Activated CD8-positive, alpha-beta memory T cell treated with anti-CD3 and anti-CD28 coated beads for 36 hours (primary cell): ENCODE measurements around the gene IST1. TPM values are rescaled to one million over a fixed set of nuclear protein-coding genes. Genes with fewer than 3 reads are reported as not detected.
"Not testable (repeated sequence)": the region's sequence is repeated elsewhere in the genome, so short reads cannot be mapped to it uniquely, and the experiment has no call there.

Experiments
- CTCF ChIA-PET: fragments of 350-600 bp; sonication (Branson Sonifier 250); formaldehyde crosslinking; loops from one replicate; lab custom pipeline; 2021; ENCODE audit warnings: antibody characterized with exemption; lab: Charles Lee
- POLR2A ChIA-PET: fragments of 350-600 bp; sonication (Branson Sonifier 250); formaldehyde crosslinking; loops from one replicate; lab custom pipeline; 2021; ENCODE audit warnings: antibody characterized with exemption; lab: Charles Lee
- total RNA-seq, 2 experiments: library from RNA; stranded (reverse); gene quantifications; one replicate each; pipeline ENCODE4 v1.2.3, GENCODE V29; 2021

The IST1 gene
- 100 to 1,000 TPM; 152 to 153 TPM for total RNA-seq

DNA sequence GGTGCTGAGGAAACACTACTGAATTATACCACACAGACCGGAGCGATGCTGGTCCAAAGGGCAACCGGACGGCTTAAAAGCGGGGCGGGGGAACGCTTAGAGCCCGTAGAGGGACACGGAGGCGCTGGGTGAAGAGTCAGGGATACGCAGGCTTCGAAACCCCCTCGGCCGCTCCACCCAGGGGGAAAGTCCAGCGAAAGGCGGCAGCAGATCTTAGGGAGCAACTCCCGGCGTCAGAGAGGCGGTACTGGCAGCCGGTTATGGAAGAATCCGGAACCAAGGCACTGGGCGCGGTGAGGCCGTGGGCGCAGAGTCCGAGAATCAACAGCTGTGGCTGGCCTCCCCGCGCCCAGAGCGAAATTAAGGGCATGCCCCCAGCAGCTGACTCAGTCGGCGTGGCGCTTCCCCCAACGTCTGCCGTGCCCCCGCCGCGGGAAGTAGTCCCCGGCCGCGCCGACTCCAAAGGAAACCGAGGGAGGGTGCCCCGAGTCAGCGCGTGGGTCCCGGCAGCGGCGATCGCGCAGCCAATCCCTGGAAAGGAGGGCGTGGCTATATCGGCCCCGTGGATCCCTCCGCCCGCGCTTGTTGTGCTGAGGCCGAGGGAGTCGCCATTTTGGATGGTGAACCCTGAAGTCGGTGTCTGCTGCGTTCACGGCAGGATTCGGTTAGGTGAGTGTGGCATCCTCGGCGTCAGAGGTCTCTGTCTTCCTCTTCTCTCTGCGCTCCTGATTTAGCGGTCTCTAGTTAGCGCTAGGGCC lies at the start of gene IST1:
Gene IST1 (plus strand): TSS at position 611 of the 758 bp plus-strand sequence. CDS start 20,110 bp downstream, outside the sequence.
- ChIA-PET CTCF (interaction anchor here (1.4 to 4.9 kb wide), 3 partner anchors 11 to 87 kb away, joined by 4 to 39 read pairs (median 4); partner anchors contain the start of genes AP1G1 and ZNF821), POLR2A (interaction anchor here (0.6 to 2.9 kb wide), 5 partner anchors 10 to 86 kb away, joined by 3 to 15 read pairs (median 9); partner anchors contain the start of gene AP1G1)

DNA sequence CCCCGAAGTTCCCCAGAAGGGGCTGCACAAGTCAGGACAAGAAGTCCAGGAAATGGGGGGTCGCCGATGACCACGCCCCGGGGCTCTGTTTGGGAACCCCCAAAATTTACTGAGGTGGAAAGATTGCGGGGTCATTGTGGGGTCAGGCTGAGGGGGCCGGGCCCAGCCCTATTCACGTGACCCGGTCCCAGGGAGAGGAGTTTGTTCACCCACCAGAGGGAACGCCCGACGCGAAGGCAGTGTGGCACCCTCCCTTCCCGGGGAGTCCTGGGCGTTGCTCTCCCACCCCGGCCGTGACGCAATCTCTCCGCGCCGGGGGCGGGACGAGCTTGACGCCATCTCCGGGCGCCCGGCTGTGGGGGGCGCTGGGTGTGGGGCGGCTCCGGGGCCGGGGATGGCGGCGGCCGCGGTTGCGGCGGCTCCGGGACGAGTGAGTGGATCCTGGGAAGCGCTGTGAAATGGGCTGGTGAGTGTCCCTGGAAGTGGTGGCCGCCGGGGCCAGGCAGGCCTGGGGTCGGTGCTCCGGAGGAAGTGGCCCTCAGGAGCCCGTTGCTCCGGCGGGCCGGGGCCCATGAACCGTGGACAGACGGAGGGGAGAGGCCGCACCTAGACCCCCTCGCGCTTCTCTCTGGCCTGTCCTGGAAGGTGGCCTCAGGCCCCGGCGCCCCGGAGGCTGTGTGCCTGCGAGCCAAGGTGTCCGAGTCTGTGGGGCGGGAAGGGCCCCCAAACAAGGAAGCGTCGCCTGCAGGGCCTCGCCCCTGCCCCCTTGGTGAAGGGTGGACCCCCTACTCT lies 49.5 kb upstream of the IST1 start, which contains the start of gene ATXN1L:
Gene ATXN1L (plus strand): TSS at position 338 of the 792 bp plus-strand sequence. CDS start 3,765 bp downstream, outside the sequence.
- ChIA-PET CTCF (interaction anchor here (0.8 to 2.5 kb wide), 2 partner anchors 11 to 37 kb away, joined by 3 to 9 read pairs; no protein-coding TSS in a partner anchor), POLR2A (interaction anchor here (0.5 to 1.6 kb wide), 4 partner anchors 10 to 40 kb away, joined by 3 to 6 read pairs (median 4); no protein-coding TSS in a partner anchor)

DNA sequence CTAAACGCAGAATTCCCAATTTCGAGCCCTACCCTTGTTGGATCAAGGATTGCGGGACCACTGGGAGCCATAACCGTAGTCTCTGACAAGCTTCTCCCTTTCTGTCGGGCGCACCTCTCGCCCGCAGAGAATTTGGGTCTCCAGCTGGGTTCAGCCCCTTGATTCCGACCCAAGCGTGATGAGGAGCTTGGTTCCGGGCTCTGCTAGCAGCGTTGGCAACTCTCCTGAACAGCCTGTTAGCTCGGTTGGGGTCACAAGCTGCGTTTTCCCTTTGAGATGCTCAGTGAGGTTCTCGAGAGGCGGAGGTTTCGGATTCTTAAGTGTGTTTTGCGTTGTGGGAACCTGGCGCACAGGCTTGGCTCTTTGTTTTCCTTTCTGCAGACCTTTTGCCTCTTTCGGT lies 48.9 kb upstream of the IST1 start:
- ChIA-PET POLR2A (interaction anchor here (1.0 to 1.6 kb wide), 4 partner anchors 9 to 41 kb away, joined by 3 to 5 read pairs (median 4); partner anchors contain the start of gene AP1G1), CTCF (interaction anchor here (2.5 kb wide), 1 partner anchor 36 kb away, joined by 9 read pairs; no protein-coding TSS in a partner anchor)

DNA sequence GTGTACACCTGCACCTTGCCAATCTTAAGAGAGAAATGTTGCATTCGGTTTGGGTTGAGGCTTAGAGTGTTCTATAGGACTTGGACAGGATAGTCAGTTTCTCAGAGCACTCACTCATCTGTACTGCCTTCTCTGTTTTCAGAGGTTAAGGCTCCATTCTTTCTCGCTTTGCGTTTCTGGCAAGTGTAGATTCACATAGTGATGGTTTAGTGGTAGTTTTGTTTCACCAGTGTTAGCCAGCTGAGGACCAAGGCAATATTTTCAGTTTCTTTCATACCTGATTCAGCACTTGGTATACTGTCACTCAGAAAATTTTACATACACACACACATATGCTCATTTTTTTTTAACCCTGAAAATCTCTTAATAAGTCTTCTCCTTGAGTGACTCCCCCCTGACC lies 48.2 kb upstream of the IST1 start:
- CTCF ChIA-PET = interaction anchor here (2.5 kb wide), 1 partner anchor 36 kb away, joined by 9 read pairs; no protein-coding TSS in a partner anchor
- POLR2A ChIA-PET = interaction anchor here (1.0 to 1.6 kb wide), 3 partner anchors 8 to 39 kb away, joined by 3 to 5 read pairs (median 4); partner anchors contain the start of gene AP1G1

DNA sequence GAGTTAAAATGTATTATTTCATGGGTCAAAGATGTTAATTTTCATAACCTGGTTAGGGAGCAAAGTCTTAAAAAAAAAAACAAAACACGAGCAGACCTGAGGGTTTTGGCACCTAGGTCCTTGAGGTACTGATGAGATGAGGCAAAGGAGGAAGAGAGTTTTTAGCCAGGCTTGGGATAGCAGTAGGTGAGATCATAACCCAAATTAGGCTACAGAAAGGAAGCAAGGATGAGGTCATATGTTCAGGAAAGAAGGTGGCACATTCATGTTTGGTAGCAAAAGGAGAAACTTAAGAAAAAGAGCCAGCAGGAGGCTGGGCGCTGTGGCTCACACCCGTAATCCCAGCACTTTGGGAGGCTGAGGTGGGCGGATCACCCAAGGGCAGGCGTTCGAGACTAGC lies 46.7 kb upstream of the IST1 start:
- CTCF ChIA-PET = no interaction called here
- POLR2A ChIA-PET = interaction anchor here (0.5 to 0.9 kb wide), 2 partner anchors 9 to 68 kb away, joined by 3 read pairs; no protein-coding TSS in a partner anchor

DNA sequence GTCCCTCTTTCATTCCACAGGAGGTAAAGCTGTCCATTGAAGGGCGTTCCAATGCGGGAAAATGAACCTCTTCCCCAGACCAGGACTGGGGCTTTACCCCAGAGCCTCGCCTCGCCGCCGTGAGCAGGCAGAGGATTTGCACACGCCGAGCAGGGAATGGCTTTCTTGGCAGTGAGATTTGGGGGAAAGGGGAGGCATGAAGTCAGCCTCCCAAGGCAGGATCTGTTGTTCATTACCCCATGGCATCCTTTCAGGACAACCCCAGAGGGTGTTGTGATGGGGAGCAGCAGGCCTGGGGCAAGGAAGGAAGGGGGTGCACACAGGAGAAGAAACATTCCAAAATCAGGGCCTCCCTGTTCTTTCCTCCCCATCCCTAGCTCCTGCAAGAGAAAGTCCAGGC lies 43.6 kb upstream of the IST1 start:
- POLR2A ChIA-PET = no interaction called here

DNA sequence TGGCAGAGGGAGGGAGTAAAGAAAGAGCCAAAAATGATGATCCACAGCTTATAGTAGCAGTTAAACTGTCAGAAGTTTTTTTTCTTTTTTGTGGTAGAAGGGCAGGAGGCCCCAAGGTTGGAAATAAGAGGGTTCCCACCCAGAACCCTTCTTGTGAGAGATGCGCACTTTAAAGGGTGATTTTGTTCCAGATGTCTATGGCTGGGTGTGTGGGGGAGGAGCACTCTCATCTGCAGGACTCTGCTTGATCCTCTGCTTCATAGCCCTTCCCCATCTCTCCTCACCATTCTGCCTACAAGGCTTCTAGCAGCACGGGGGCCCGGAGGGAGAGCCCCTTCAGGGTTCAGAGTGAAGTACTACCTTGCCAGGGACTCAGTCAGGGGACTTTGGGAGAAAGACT lies 43.2 kb upstream of the IST1 start:
- CTCF ChIA-PET = interaction anchor here (0.6 kb wide), 1 partner anchor 89 kb away, joined by 3 read pairs; no protein-coding TSS in a partner anchor
- POLR2A ChIA-PET = no interaction called here

More for the DNA sequence above, 43.6 kb upstream of the IST1 start:
- CTCF ChIA-PET = no interaction called here

DNA sequence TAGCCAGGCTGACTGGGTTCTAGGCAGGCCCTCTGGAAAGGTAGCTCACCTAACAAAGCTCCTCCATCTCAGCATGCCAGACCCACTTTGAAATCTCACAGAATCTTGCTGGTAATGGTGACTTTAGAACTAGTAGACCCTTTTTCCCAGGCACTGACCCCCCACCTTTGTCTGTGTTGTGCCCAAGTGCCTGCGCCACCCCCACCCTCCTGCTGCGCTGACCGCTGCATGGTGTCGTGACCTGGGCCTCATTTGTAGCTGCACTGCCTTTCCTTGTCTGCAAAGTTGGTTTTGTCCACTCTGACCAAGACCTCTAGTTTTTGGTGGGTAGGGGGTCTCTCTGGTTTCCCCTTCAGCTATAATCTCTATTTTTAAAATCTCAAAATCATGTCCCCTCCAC lies 42.8 kb upstream of the IST1 start:
- CTCF ChIA-PET = interaction anchor here (0.6 to 1.0 kb wide), 2 partner anchors 56 to 90 kb away, joined by 3 to 5 read pairs; no protein-coding TSS in a partner anchor
- POLR2A ChIA-PET = no interaction called here

DNA sequence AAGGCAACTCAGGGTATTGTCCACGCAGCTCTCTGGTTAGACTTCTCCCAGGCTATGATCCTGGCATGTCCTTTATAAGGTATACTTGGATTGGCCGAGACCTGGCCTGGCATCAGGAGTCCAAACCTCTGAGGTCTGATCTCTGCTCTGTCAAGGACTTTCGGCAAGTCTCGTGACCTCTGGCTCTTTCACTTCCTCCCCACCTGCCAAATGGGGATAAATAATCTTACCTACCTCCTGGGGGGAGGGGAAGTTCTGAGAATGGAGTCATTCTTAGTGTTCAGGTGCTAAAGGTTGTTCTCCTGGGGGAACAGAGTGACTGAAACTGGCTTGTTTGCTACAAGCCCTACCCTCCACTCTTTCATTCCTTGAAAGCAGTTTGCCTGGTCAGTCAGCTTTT lies 41.9 kb upstream of the IST1 start:
- POLR2A ChIA-PET = no interaction called here
- CTCF ChIA-PET = interaction anchor here (1.0 to 1.4 kb wide), 3 partner anchors 9 to 57 kb away, joined by 3 to 5 read pairs (median 4); no protein-coding TSS in a partner anchor

DNA sequence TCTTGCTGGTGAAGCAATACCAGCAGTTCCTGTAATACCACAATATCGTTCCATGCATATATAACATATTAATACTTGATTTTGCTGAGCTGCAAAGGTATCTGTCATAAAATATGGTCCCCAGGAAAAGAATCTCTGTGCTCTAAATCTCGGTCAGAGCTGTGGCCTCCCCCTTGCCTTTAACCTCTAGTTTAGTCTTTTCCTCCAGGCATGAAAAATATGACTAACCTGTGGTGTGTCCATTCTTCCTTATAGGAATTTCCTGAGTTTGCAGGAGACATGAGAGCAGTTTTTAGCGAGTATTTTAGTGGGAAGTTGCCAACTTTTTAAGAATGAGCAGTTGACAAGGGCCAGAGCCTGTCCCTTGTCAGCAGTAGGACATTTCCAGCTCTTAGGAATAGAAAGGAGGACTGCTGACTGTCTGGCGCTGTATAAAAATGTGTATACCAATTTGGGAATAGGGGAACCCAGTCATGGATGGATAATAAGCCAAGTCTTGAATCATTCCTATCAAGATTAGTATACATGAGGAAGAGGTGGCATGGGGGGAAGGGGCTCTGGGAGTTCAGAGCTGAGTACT lies 40.9 kb upstream of the IST1 start:
- CTCF ChIA-PET = interaction anchor here (1.3 to 1.4 kb wide), 2 partner anchors 10 to 28 kb away, joined by 3 to 4 read pairs; no protein-coding TSS in a partner anchor

DNA sequence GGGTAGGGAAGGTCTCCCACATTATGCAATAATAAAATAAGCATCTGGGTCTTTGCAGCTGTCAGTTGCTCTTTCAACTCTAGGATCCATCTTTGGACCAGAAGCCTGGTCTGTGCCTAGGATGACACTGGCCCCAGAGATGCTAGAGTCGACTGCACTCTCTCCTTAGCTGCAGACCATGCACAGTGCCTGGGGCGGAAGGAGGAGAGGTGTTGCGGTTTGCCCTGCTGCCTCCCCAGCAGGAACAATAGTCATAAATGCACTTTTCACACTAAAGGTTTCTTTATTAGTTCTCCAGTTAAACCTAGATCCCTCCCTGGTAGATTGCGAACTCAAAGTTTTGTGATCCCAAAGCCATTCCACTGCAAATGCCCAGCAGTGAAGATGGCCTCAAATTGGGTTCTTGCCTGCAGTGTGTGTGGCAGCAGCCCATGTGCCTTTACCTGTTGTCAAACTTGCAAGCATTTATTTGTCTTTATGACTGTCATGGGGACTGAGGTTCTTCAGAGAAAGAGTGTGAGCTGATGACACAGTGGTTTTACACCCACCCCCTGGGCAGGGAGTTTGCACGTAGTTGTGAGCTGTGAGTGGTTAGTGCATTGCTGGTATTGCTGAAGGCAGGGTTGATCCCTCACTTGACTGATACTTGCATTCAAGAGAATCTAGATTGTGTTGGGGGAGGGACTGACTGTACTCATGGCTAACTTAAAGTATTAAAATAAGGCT lies 39.2 kb upstream of the IST1 start:
- ChIA-PET POLR2A (interaction anchor here (0.5 to 1.2 kb wide), 3 partner anchors 10 to 48 kb away, joined by 3 to 4 read pairs (median 3); partner anchors contain the start of genes AP1G1 and ATXN1L), CTCF (interaction anchor here (4.5 kb wide), 1 partner anchor 26 kb away, joined by 22 read pairs; the partner anchor contains the start of gene ZNF821)

More for the DNA sequence above, 40.9 kb upstream of the IST1 start:
- POLR2A ChIA-PET = interaction anchor here (0.8 kb wide), 1 partner anchor 29 kb away, joined by 3 read pairs; the partner anchor contains the start of gene ZNF821

DNA sequence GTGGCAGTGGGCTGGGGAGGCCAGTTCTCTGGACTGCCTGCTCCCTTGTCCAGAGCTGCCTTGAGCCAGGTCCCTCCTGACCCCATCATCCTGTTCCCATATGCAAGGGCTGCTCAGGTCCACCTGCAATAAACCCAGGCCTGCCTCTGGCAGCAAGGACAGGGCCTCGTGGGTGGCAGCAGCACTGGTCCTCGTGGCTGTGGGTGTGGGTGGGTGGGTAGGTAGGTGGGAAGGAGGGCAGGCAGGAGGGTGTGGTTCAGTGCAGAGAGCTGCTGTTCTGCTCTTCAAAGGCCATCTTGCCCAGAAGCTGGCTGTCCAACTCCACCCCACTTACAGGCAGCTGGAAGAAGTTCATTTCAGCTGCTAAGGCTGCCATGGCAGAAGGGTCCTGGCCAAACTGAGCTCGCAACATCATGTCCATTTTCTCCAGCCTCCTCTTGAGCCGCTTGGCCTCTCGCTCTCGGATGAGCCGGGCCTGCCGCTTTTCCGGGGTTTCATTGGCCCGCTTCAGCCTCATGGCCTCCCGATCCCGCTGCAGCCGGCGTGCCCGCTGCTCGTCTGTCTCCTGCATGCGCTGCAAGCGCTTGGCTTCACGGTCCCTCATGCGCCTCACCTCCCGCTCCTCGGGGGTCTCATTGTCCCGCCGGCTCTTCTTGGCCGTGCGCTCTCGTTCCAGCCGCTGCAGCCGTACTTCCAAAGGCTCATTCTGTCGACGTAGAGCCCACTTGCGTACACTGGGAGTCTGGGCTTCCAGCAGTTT lies 35.4 kb upstream of the IST1 start:
- ChIA-PET POLR2A (no interaction called here), CTCF (interaction anchor here (4.5 kb wide), 1 partner anchor 23 kb away, joined by 22 read pairs; the partner anchor contains the start of gene ZNF821)

DNA sequence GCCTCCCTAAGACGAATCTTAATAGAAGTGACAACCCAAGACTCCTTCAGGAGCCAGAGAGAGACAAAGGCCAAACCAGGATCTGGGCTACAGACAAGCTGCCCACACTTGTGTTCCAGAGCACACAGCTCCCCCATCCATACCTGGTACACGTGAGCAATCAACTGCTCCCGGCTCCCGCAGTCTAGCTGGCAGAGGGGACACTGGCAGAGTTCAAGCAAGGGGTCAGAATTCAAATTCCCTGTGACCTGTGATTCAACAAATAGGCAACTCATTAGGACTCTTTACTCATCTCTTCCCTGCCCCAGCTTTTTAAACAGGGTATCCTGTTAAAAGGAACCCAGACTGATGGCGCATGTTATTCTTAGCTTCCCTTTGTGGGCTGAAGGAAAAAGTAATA lies 31.3 kb upstream of the IST1 start:
- POLR2A ChIA-PET = interaction anchor here (0.6 kb wide), 1 partner anchor 36 kb away, joined by 3 read pairs; no protein-coding TSS in a partner anchor
- CTCF ChIA-PET = no interaction called here

DNA sequence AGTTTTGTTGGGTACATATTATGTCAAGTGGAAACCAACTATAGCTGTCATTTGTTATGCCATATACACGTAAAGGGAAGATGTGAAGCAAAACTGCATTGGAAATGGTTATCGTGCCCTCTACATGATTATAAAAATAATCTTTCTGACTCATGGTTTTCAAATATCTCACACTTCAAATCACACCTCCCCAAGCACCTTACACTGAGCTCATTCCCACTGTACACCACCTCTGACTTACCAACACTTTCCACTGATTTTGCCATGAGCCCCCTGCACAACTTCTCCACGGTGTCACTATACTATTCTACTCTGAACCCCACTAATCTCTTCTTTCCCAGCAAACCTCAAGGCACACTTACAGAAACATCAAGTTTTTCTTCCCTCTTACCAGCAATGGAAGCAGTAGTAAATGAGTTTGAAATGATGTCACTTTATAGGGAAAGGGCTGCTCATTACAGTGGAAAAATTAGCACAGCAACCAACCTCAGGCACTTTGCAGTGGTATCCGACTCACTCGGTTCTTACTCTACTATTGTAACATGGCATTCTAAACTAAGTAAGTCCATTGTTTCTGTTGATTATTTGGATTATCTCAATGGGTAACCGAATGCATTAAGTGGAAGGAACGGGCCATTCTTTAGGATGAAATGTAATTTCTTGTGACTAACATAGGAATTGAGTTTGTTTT lies 30.0 kb upstream of the IST1 start:
- ChIA-PET CTCF (interaction anchor here (1.1 to 2.3 kb wide), 2 partner anchors 18 to 19 kb away, joined by 3 to 5 read pairs; partner anchors contain the start of gene ZNF821), POLR2A (interaction anchor here (1.1 kb wide), 1 partner anchor 16 kb away, joined by 3 read pairs; no protein-coding TSS in a partner anchor)

DNA sequence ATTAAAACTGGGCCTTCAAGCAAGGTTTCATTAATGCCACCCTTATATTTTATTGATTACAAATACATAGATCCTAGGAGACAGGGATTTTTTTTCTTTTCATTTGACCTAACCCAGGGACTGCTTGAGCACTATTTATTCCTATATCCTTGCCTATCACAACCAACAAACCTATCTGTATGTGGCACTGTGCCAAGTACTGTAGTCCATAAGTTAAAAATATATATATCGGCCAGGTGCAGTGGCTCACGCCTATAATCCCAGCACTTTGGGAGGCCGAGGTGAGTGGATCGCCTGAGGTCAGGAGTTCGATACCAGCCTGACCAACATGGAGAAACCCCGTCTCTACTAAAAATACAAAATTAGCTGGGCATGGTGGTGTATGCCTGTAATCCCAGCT lies 28.2 kb upstream of the IST1 start:
- CTCF ChIA-PET, POLR2A ChIA-PET: not testable (repeated sequence)

DNA sequence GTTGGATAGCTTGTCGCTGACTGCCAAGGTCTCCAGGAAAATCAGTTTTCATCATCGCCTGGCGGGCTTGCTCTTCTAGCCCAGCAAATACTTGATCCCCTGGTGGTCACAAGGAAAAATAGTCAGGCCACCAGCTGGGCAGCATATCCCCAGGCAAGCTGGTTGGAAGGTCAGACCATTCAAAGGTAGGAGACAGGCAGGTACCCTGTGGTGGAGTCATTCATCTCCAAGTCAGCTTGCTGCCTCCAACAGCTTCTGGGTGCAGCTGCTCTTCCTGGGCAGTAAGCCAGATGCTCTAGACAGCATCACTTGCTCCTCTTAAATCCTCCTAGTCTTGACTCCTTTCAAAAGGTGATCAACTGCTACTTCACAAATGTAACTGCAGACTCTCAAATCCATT lies 27.4 kb upstream of the IST1 start:
- ChIA-PET POLR2A (no interaction called here), CTCF (no interaction called here)
